Hepatocyte (in vitro differentiated cells): ENCODE data around the gene INO80C. TPM values are rescaled to one million over a fixed set of nuclear protein-coding genes. Genes with fewer than 3 reads are reported as not detected.

ENCODE experiments used
- DNase-seq: peaks from one replicate; pipeline ENCODE4 v3.0.0-alpha.2; 2016; ENCODE audit warnings: low spot score
- H2AFZ ChIP-seq: fragments of 200-600 bp; sonication (generic); 2 replicates; pipeline ENCODE4 v1.6.0; 2016; ENCODE audit warnings: antibody characterized with exemption, mild to moderate bottlenecking
- H3K27ac ChIP-seq: fragments of 200-600 bp; sonication (generic); 2 replicates; pipeline ENCODE4 v1.5.1; 2016; ENCODE audit warnings: mild to moderate bottlenecking
- H3K27me3 ChIP-seq: fragments of 200-600 bp; sonication (generic); 2 replicates; pipeline ENCODE4 v1.6.1; 2016
- H3K36me3 ChIP-seq: fragments of 200-600 bp; sonication (generic); replicated peaks from 2 replicates; pipeline ENCODE4 v1.5.1; 2016; ENCODE audit warnings: low read depth; ENCODE audit not compliant: insufficient read depth
- H3K4me1 ChIP-seq: fragments of 200-600 bp; sonication (generic); 2 replicates; pipeline ENCODE4 v1.5.1; 2016; ENCODE audit warnings: mild to moderate bottlenecking, moderate library complexity; ENCODE audit not compliant: insufficient read depth
- H3K4me2 ChIP-seq: fragments of 200-600 bp; sonication (generic); 2 replicates; pipeline ENCODE4 v1.6.0; 2016
- H3K4me3 ChIP-seq: fragments of 200-600 bp; sonication (generic); 2 replicates; pipeline ENCODE4 v1.5.1; 2016; ENCODE audit warnings: mild to moderate bottlenecking
- H3K79me2 ChIP-seq: fragments of 200-600 bp; sonication (generic); 2 replicates; pipeline ENCODE4 v1.6.0; 2017; ENCODE audit warnings: mild to moderate bottlenecking
- H3K9me2 ChIP-seq: fragments of 200-600 bp; sonication (generic); replicated peaks from 2 replicates; pipeline ENCODE4 v1.6.0; 2017; ENCODE audit warnings: mild to moderate bottlenecking; ENCODE audit not compliant: insufficient read depth
- H3K9me3 ChIP-seq: fragments of 200-600 bp; sonication (generic); 2 replicates; pipeline ENCODE4 v1.5.1; 2016; ENCODE audit warnings: low read depth, mild to moderate bottlenecking
- H4K20me1 ChIP-seq: fragments of 200-600 bp; sonication (generic); 2 replicates; pipeline ENCODE4 v1.6.0; 2016; ENCODE audit warnings: mild to moderate bottlenecking; ENCODE audit not compliant: insufficient read depth, poor library complexity, severe bottlenecking
- CTCF ChIP-seq: fragments of 200-600 bp; sonication (generic); IDR thresholded peaks from 2 replicates; pipeline ENCODE4 v1.5.1; 2016; ENCODE audit warnings: antibody characterized with exemption, mild to moderate bottlenecking; ENCODE audit not compliant: poor library complexity
- EZH2 ChIP-seq: fragments of 200-600 bp; sonication (generic); IDR thresholded peaks from 2 replicates; pipeline ENCODE4 v1.6.1; 2016; ENCODE audit warnings: antibody characterized with exemption, mild to moderate bottlenecking, borderline replicate concordance
- EZH2phosphoT487 ChIP-seq: fragments of 200-600 bp; sonication (generic); IDR thresholded peaks from one replicate; pipeline ENCODE4 v1.6.1; 2018; ENCODE audit warnings: antibody characterized with exemption, mild to moderate bottlenecking, low read depth, moderate library complexity; ENCODE audit not compliant: unreplicated experiment, severe bottlenecking
- WGBS: methylation state at CpG from one replicate; pipeline ENCODE4 v1.1.6; 2016; ENCODE audit warnings: low lambda C conversion rate; ENCODE audit errors: missing lambda C conversion rate; 5-methylcytosine and 5-hydroxymethylcytosine counted together
- polyA plus RNA-seq: library from polyadenylated mRNA; unstranded; fragments of >200 nt; fragmentation: Nextera tagmentation; extraction: Ambion mirVana; gene quantifications from 2 replicates; pipeline ENCODE4 v1.2.1, GENCODE V29; 2016
- total RNA-seq: library from RNA; depleted of rRNA; stranded (reverse); fragments of >200 nt; gene quantifications from 2 replicates; pipeline ENCODE4 v1.2.3, GENCODE V29; 2014

INO80C gene
- total and polyA plus RNA-seq, 2 experiments from 2014 or later = 16.5 to 25.1 TPM

- H2AFZ ChIP-seq = no peak overlapping the region
- H3K9me3 ChIP-seq = no peaks in the 10 kb centered on the region
- no peak for TF ChIP-seq EZH2
- TF ChIP-seq EZH2phosphoT487 = no peak
- TF ChIP-seq CTCF = no peak
Observed at GRCh38 chr18:35535297-35535696, 37.5 kb upstream of the INO80C start.

GRCh38 chr18:35533916-35534405 lies 36.2 kb upstream of the INO80C start:
- no peaks in the 10 kb centered on the region for H3K4me1 ChIP-seq
- DNase-seq = no peak
- H3K27ac ChIP-seq = no peak overlapping the region
- H3K9me3 ChIP-seq = no peaks in the 10 kb centered on the region
- no peaks in the 10 kb centered on the region for H3K79me2 ChIP-seq
- TF ChIP-seq EZH2phosphoT487 (no peak), CTCF (no peak), EZH2 (no peak)
- no peaks in the 10 kb centered on the region for H4K20me1 ChIP-seq
- H3K4me2 ChIP-seq = no peak overlapping the region
- no peak overlapping the region for H2AFZ ChIP-seq
- no peaks in the 10 kb centered on the region for H3K36me3 ChIP-seq
- H3K9me2 ChIP-seq = no peaks in the 10 kb centered on the region
- WGBS = 82% methylated on average over 2 of the region's 2 CpGs
- no peak overlapping the region for H3K4me3 ChIP-seq
- H3K27me3 ChIP-seq = no peaks in the 10 kb centered on the region

More at GRCh38 chr18:35535297-35535696, 37.5 kb upstream of the INO80C start:
- no peak overlapping the region for H3K4me3 ChIP-seq
- DNase-seq = no peak
- H3K27ac ChIP-seq = no peak overlapping the region
- no peaks in the 10 kb centered on the region for H3K9me2 ChIP-seq
- no peaks in the 10 kb centered on the region for H3K79me2 ChIP-seq
- no peak overlapping the region for H3K4me2 ChIP-seq
- H3K36me3 ChIP-seq = no peaks in the 10 kb centered on the region
- WGBS = 100% methylated on average over 1 of the region's 1 CpG
- H3K27me3 ChIP-seq = no peaks in the 10 kb centered on the region
- H4K20me1 ChIP-seq = no peaks in the 10 kb centered on the region
- no peaks in the 10 kb centered on the region for H3K4me1 ChIP-seq

- no peaks in the 10 kb centered on the region for H3K9me3 ChIP-seq
- TF ChIP-seq EZH2phosphoT487 (no peak), EZH2 (no peak), CTCF (no peak)
- no peaks in the 10 kb centered on the region for H4K20me1 ChIP-seq
- H3K36me3 ChIP-seq = no peaks in the 10 kb centered on the region
- no peaks in the 10 kb centered on the region for H3K9me2 ChIP-seq
- peaks cover 8% of the 10 kb centered on the region for H3K4me1 ChIP-seq
- no peak overlapping the region for H3K4me2 ChIP-seq
- H3K79me2 ChIP-seq = no peaks in the 10 kb centered on the region
- 70% methylated on average over 4 of the region's 4 CpGs for WGBS
- H3K4me3 ChIP-seq = no peak overlapping the region
- H3K27ac ChIP-seq = no peak overlapping the region
- H3K27me3 ChIP-seq = no peaks in the 10 kb centered on the region
- H2AFZ ChIP-seq = no peak overlapping the region
- no peak for DNase-seq
Observed at GRCh38 chr18:35528749-35529274, 31.1 kb upstream of the INO80C start.
